HG03064 (cell line): ENCODE results near the gene ANK3.

Experiments used
- ATAC-seq: cut with Tn5 transposase; IDR thresholded peaks from one replicate; pipeline ENCODE4 v1.9.1; 2021; ENCODE audit warnings: low read depth; ENCODE audit not compliant: unreplicated experiment

The ANK3 gene

DNA sequence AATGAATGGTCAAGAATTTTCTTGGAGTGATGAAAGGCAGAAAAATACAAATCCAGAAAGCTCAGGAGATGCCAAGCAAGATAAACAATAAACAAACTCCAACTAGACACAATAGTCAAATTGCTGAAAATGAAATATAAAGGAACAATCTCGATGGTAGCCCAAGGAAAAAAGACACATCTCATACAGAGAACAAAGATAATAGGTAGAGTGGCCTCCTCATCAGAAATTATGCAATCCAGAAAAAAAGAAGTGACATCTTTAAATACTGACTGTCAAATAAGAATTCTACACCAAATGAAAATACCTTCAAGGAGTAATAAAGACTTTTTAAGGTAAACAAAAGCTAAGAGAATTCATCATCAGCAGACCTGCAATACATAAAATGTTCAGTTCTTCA, 150.4 kb downstream of the ANK3 start:
- no peak for ATAC-seq

DNA sequence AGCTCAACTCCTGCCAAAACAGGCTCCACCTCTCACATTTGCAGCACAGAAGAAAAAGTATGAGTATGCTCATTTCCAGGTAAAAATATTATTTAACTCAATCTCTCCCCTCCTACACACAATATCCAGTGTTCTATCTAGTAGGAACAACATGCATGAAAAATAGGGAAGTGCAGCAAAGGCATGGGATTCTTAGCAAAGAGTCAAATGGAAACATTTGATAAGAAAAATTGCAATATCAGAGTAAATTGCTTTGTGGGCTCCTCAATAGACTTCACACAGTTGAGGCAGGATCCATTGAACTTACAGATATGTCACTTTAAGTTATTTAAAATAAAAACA, 150.9 kb downstream of the ANK3 start:
- no peak for ATAC-seq

DNA sequence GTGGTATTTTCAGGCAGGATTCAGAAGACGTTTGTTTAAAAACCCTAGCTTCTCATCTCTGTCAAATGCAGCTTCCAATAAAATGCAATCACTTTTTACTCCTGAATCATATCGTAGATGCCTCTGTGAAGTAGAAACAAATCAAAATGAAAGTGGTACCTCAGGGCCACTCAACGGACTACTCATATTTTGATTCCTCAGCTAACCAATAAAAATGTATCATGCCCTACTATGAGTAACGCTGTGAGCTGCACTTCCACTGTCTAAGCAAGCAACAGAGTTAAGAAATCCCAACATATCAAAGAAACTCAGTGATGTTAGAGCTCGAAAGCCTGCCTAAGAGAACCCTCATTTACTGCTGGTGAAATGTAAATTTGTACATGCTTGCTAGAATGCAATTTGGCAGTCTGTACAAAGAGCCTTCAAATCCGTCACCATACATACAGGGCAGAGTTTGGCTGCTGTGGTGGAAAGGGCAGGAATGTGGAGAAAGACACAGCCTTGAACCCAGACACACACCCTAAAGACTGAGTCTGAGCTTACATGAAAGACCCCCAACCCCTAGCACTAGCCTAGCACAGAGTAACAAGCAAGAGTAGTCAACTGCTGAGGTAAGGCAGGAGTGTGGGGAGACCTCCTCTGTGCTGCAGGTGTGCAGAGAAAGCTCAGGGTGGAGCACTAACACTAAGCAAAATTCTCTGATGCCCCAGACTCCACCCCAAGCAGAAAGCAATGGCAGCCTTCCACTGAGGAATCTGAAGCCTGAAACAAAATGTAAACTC, 151.5 kb downstream of the ANK3 start:
- peak; percentile 44 for ATAC-seq

DNA sequence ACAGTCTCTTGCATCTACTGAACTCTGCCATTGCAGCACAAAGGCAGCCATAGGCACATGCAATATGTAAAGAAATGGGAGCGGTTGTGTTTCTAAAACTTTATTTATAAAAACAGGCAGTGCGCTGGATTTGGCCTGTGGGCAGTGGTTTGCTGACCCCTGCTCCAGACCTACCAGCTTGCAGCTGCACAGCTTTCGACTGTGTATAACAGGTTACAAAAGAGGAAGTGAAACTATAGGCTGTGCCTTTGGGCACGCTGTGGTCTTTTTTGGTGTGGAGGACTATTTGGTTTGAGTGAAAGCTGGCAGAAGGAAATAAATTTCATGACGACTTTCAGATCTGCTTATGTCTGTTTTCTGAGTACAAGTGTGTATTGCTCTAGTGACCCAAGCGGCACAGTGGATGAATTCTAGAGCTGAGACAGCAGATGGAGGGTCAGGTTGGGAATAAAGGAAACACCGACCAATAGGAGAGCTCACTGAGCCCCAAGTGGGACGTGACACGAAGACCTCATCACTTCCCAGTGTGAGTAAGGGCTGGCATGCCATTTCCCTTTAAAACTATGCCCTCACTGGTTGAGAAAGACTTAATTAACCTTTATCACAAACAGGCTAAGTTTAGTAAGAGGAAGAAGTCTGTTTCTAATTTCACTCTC, 152.7 kb downstream of the ANK3 start:
- ATAC-seq: peak; percentile 97

DNA sequence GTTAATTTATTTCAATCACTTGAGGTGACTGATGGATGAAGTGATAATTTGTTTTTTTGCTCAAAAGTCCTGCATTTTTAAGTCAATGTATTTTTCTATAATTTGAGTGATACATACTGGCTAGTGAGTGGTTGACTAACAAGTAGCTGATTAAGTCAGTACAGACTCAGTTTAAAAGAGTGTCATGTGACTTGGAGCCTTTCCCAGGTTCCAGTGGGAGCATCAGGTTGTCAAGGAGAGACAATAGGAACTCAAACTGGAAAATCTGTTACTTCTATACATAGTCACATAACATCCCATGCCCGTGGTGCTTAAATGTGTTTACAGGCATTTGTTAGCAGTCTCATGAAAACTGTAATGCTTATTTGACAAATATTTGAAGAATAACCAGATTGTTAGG, 154.7 kb downstream of the ANK3 start:
- ATAC-seq: no peak

DNA sequence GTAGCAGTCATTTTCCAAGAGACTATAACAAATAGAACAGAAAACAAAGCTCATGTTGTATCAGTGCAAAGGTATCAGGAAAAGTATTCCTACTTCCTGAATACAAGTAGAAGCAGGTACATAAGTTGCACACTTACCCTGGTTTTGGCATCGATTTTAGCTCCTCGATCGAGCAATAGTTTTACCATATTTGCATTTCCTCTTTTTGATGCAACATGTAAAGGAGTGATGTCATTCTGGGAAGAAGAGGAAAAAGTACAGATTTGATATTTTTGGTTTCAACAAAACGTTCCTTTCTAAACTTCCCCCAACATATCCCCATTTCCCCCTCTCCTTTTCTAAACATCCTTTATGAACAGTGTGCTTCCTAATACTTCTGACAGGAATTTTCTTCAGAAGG, 155.1 kb downstream of the ANK3 start:
- ATAC-seq: no peak

DNA sequence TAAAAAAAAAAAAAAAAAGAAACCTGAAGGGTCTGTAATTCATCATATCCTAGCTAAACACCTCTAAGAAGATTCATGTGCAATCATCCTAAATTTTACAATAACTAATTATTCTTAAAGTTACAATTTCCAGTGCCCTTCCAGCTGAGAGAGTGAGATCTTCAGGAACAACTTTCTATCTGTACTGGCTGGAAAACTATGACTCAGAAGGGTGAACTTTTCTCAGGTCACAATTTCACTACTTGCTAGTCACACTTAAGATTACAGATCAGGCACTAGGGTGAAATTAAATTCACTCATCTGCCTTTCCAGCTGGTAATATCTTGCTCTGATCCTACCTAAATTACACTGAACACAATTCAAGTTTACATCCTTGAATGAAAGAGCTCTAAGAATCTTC, 158.8 kb downstream of the ANK3 start:
- ATAC-seq: no peak

DNA sequence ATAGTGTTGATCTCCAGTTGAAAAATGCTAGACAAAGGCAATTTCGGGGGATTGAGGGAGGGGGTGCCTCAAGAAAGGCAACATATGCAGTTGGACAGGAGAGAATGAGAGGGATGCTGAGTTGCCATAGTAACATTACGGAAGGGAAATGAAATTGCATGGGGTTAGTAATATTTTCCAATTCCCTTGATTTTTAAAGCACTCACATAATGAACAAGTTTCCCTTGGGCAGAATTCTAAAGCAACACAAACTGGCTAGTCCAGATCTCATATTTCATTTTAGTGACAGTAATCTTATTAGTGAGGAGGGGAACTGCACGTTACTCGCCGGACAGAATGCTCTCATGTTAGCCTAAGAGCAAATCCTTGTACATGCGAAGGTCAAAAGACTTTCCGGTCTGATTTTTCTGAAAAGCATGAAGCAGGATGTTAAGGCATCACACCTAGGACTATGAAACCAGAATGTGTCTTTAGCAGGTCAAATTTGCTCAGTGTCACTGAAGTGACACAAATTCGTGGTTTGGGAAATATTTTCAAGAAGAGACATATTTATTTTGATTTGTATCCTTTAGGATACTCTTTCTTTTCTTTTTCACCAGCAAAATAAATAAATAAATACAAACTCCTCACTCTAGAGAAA, 165.5 kb downstream of the ANK3 start:
- ATAC-seq: no peak

DNA sequence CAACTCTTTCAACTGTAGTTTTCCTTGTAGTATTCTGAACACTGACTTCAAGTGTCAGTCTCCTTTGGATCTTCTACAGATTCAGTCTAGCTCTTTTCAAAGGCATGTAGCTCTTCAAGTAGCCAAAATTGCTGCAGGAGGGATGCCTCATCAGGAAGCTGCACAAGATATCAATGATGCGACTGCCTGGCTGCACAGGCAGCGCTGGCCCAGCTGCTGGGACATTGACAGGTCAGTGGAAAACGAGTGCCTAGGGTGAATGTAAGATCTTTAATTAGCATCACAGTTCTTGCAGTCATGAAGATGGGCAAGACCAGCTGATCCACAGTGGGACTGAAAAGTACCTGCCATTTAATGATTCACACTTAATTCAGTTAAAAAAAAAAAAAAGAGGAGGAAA, 167.6 kb downstream of the ANK3 start:
- ATAC-seq: no peak

DNA sequence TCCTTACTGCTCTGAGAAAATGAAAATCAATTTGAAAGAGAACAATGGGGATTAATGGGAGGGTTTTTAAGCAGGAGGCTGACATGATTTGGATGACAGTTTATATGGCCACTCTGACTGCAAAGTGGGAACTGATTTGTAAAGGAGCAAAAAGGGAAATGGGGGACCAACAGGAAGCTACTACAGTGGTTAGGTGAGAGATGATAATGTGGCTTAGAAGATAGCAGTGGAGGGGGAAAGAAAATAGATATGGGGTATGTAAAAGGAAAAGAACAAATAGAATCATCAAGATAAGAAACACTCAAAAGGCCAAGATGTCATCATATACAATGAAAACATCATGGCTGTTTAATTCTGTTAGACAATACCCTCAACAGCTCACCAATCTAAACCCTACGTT, 177.5 kb downstream of the ANK3 start:
- no peak for ATAC-seq

DNA sequence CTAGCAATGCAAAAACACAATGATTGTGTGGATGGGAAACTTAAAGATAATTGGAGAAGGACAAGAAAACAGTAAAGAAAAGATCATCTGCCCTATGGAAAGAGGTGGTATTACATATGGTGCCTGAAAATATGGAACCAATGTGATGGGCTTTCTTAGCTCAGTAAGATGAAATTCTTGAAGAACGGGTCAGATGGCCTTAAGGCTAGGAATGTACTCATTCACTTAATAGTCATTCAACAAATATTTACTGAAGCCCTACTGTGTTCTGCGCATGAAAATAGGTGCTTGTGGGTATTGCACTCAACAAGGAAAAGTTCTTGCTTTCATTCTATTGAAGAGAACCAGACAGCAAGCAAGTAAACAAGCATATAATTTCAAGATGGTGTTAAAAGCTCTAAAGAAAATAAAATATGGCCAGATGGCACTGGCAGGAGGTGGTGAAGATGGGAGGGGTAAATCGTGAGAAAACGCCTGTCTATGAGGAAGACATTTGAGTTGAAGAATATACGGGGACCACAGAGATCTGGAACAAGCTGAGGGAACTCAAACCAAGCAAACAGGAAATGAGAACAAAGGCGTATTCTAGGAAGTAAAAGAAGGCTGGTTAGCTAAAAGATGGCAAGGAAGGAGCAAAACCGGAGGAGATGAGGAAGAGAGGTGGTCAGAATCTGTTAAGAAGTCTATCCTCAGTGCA, 179.7 kb downstream of the ANK3 start:
- ATAC-seq: no peak

DNA sequence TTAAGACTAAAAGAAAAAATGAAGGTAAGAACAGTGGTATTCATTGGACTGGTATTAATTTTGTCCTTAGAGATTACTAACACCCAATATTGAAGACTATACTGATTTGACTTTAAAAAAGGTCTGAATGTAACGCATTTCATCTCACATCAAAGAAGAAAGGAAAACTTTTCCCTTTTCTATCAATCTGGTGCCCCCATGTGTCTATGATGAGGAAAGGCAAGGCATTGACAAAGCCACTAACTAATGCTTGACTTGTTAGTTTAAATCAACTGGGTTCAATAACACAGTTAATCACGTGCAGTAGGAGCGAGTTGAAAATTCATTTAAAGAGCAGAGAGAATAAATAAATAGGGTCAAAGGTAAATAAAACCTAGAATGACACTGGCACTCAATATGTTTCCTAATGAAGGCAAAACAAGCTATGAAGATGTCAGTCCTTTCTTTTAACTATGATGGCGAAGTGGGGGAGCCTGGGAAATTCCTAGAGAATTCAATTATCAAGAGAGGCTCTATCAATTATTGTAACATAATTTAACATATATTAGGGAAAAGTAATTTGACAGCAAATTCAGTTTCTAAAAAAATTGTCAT, 180.9 kb downstream of the ANK3 start:
- no peak for ATAC-seq

DNA sequence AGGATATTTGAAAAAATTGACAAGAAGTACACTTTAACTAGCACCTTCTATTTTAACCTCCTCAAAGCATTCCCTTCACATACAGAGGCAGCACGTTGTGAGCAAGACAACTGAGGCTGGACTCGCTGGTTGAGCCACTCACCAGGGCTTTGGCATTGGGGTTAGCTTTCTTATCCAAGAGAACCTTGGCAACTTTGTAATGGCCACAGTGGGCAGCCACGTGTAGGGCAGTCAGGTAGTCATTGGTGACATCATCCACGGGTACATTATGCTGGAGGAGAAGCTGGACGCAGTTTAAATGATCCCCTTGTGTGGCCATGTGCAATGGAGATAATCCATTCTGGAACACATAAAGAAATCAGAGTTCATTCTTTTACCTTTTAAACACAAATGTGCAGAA, 181.8 kb downstream of the ANK3 start:
- no peak for ATAC-seq

DNA sequence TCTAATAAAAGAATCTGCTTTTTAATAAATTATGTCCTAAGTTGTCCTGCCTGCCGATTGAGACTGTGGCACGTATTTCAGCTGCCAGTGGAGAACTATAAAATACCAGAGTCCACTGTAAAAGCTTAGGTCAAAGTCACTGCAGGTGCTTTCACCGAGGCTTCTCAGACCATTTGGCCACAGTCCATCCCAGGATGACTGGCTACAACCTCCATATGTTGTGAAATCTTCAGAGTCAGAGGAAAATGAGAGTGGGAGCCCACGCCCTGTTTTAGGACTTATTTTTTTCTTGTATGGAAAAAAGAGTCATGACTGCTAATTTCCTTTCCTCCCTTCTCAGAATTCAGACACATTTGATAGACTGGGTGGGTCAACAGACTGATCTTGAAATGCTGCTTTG, 182.9 kb downstream of the ANK3 start:
- ATAC-seq: no peak

DNA sequence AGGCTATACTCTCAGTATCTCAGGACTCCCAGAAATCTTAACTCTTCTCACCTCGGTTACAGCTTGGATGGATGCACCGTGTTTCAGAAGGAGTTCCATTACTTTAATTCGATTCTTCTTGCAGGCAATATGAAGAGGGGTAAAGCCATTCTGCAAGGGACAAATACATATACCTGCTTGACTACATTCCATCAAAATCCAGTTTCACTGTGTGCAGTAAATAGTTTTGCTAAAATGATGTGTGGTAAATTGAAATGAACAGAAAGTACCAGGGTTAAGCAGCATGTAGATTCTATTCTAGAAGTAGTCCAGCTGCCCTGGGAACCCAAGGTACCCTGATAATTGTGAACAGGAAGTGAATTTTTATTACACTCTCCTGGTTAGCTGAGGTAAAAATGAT, 183.9 kb downstream of the ANK3 start:
- no peak for ATAC-seq

DNA sequence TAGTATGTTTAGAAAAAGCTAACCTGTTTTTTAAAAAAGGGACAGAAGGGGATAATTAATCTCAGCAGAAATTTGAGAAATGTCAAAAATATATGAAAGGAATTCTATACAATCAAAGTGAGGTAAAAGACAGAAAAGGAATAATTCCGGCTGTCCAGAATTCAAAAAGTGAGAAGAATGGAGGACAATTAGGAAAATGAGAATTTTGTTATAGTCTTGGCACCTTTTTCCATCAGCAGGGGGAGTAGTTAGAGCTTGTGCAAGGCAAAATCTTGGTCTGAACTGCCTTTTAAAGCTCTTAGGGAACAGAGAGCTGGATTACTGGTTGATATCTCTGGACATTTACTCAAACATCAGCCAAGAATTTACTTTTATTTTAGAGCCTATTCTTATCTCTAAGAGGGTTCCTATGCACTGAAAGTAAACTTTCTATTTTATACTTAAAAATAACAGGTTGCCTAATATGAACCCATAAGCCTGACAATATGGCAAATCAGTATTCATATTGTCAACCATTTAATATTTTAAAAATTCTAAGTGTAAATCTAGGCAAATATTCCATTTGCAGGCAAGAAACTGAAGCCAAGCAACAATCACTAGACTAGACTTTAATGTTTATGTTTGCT, 185.6 kb downstream of the ANK3 start:
- ATAC-seq: no peak

DNA sequence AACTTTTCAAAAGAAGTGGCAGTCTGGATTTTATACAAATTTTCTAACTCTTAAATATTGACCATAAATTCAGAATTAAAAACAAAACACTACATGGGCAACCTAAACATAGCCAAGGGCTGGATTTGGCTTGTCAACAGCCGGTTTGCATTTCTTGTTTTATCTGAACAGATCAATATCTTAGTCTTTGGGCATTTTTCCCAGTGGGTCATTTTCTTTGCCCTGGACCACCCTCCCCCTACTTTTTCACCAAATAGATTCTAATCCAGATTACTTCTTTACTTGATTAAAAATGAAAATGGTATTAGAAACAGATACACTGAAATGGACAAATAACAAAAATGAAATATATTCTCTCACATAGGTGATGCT, 189.0 kb downstream of the ANK3 start:
- no peak for ATAC-seq

DNA sequence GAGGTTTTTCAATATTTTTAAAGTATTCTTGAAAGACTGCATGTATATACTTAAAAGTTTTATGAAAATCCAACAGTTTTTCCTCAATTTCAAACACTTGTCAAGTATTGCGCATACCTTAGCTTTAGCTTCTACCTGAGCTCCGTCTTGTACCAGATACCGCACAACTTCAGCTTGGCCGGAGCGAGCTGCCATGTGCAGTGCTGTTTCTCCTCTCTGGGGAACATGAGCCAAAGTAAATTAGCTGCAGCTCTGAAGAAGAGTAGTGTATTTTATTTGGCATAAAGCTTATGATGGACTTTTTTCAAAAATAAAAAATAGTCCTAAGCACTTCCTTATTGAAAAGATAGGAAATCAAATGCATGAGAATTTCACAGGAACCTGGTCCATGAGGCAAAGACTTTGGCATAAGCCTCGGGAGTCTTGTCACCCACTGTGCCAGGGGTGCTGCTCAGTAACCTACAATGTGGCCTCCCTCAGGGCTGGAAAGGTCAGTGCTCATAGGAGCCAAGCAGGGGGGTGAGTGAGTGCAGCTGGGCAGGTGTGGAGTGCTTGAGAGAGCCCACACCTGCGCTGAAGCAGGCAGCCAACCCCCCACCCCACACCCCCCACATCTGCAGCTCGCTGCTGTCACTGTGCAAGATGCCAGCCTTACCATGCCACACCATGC, 189.5 kb downstream of the ANK3 start:
- ATAC-seq: no peak

DNA sequence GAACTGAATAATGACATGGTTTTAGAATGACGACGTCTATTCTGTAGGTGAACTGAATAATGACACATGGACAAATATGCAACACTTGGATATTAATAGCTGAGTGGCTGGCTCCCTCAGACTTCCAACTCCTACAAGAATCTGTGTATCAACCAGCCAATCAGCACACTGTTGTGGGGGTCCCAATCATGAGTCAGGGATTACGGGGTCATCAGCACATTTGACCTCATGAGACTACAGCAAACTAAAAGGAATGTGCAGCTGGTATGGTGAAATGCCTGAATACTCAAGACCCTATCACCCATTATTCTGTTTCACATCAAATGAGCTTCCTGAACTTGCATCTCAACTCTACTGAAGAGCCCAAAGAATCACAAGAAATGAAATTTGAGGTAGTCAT, 192.5 kb downstream of the ANK3 start:
- ATAC-seq: no peak

DNA sequence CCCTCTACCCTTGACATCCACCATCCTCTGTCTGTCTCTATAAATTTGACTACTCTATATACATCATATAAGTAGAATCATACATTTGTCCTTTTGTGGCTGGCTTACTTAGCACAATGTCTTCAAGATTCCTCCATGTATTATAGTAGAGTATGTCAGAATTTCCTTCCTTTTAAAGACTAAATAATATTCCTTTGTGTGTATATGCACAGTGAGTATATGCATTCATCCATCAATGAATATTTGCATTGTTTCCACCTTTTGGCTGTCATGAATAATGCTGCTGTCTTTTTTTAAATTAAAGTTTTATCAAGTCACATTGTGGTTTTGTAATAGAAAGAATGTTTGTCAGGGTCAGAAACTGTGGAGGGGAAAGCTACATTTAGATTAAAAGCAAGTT, 195.3 kb downstream of the ANK3 start:
- no peak for ATAC-seq
